H9 (cell line): ENCODE data around the gene CCT4. TPM values are rescaled to one million over a fixed set of nuclear protein-coding genes. Genes with fewer than 3 reads are reported as not detected.

Experiments used
- DNase-seq: peaks from one replicate; pipeline ENCODE4 v3.0.0-alpha.2; 2017
- H2AFZ ChIP-seq: one replicate; pipeline ENCODE4 v1.6.1; 2013; ENCODE audit warnings: mild to moderate bottlenecking, low read length, control low read depth, moderate library complexity
- H2AK5ac ChIP-seq: 2 replicates; pipeline ENCODE4 v1.6.1; 2013; ENCODE audit warnings: low read length, control low read depth, mixed read lengths; ENCODE audit not compliant: insufficient read length
- H2BK120ac ChIP-seq: one replicate; pipeline ENCODE4 v1.6.1; 2013; ENCODE audit warnings: low read depth, mild to moderate bottlenecking, low read length, control low read depth, inconsistent platforms; ENCODE audit not compliant: poor library complexity, severe bottlenecking
- H2BK12ac ChIP-seq: 2 replicates; pipeline ENCODE4 v1.6.1; 2013; ENCODE audit warnings: low read length, control low read depth, mixed read lengths, low read depth; ENCODE audit not compliant: insufficient read length
- H2BK15ac ChIP-seq: 2 replicates; pipeline ENCODE4 v1.6.1; 2013; ENCODE audit warnings: low read depth, low read length, control low read depth
- H2BK20ac ChIP-seq: one replicate; pipeline ENCODE4 v1.6.1; 2013; ENCODE audit warnings: low read depth, mild to moderate bottlenecking, low read length, control low read depth, inconsistent platforms; ENCODE audit not compliant: poor library complexity, severe bottlenecking
- H2BK5ac ChIP-seq: 2 replicates; pipeline ENCODE4 v1.6.1; 2013; ENCODE audit warnings: low read length, control low read depth, mixed read lengths; ENCODE audit not compliant: insufficient read length
- H3K14ac ChIP-seq: 2 replicates; pipeline ENCODE4 v1.6.1; 2013; ENCODE audit warnings: low read length, control low read depth; ENCODE audit not compliant: insufficient read depth
- H3K18ac ChIP-seq: 2 replicates; pipeline ENCODE4 v1.6.1; 2013; ENCODE audit warnings: low read depth, mild to moderate bottlenecking, mixed read lengths, low read length, control low read depth; ENCODE audit not compliant: insufficient read length
- H3K23ac ChIP-seq: 2 replicates; pipeline ENCODE4 v1.6.1; 2013; ENCODE audit warnings: low read length, control low read depth, mixed read lengths, low read depth; ENCODE audit not compliant: insufficient read length
- H3K23me2 ChIP-seq: 2 replicates; pipeline ENCODE4 v1.6.1; 2013; ENCODE audit warnings: low read depth, mild to moderate bottlenecking, mixed read lengths, low read length, control low read depth; ENCODE audit not compliant: insufficient read length, poor library complexity, severe bottlenecking
- H3K27ac ChIP-seq: 2 replicates; pipeline ENCODE4 v1.5.1; 2013; ENCODE audit warnings: low read length, control low read depth, mixed read lengths, low read depth; ENCODE audit not compliant: insufficient read length
- H3K27me3 ChIP-seq: 2 replicates; pipeline ENCODE4 v1.6.1; 2013; ENCODE audit warnings: low read length, control low read depth, inconsistent platforms; ENCODE audit not compliant: insufficient read depth
- H3K4ac ChIP-seq: 2 replicates; pipeline ENCODE4 v1.6.1; 2013; ENCODE audit warnings: low read depth, mild to moderate bottlenecking, control low read depth, inconsistent platforms, low read length, moderate library complexity
- H3K4me1 ChIP-seq: 2 replicates; pipeline ENCODE4 v1.6.1; 2013; ENCODE audit warnings: low read length, control low read depth, inconsistent platforms; ENCODE audit not compliant: insufficient read depth
- H3K4me2 ChIP-seq: 2 replicates; pipeline ENCODE4 v1.6.1; 2013; ENCODE audit warnings: low read length, control low read depth, mixed read lengths; ENCODE audit not compliant: insufficient read length, insufficient read depth
- H3K56ac ChIP-seq: 2 replicates; pipeline ENCODE4 v1.6.1; 2013; ENCODE audit warnings: low read depth, mild to moderate bottlenecking, mixed read lengths, low read length, control low read depth; ENCODE audit not compliant: insufficient read length
- H3K79me1 ChIP-seq: 2 replicates; pipeline ENCODE4 v1.6.1; 2013; ENCODE audit warnings: low read depth, mild to moderate bottlenecking, moderate library complexity, low read length, control low read depth, inconsistent platforms; ENCODE audit not compliant: insufficient read depth, poor library complexity, severe bottlenecking
- H3K79me2 ChIP-seq: 2 replicates; pipeline ENCODE4 v1.6.1; 2013; ENCODE audit warnings: low read length, control low read depth, inconsistent platforms; ENCODE audit not compliant: insufficient read depth
- H3K9ac ChIP-seq: 2 replicates; pipeline ENCODE4 v1.6.1; 2013; ENCODE audit warnings: low read length, control low read depth, mixed read lengths; ENCODE audit not compliant: insufficient read length; ENCODE audit errors: extremely low read depth
- H3K9me3 ChIP-seq: one replicate; pipeline ENCODE4 v1.6.1; 2013; ENCODE audit warnings: low read depth, low read length, inconsistent platforms; ENCODE audit not compliant: control insufficient read depth
- H3T11ph ChIP-seq: one replicate; pipeline ENCODE4 v1.6.1; 2013; ENCODE audit warnings: mild to moderate bottlenecking, low read length, control low read depth, inconsistent platforms
- H4K20me1 ChIP-seq: one replicate; pipeline ENCODE4 v1.6.1; 2013; ENCODE audit not compliant: control insufficient read depth, insufficient read length, insufficient read depth
- H4K5ac ChIP-seq: 2 replicates; pipeline ENCODE4 v1.6.1; 2013; ENCODE audit warnings: low read depth, mild to moderate bottlenecking, mixed read lengths, low read length, control low read depth; ENCODE audit not compliant: insufficient read length
- H4K8ac ChIP-seq: replicated peaks from 2 replicates; pipeline ENCODE4 v1.6.1; 2013; ENCODE audit warnings: low read length, control low read depth, mixed read lengths, low read depth; ENCODE audit not compliant: insufficient read length
- H4K91ac ChIP-seq: 2 replicates; pipeline ENCODE4 v1.6.1; 2013; ENCODE audit warnings: low read depth, mild to moderate bottlenecking, moderate library complexity, mixed read lengths, low read length, control low read depth; ENCODE audit not compliant: insufficient read length
- H3K27ac Mint-ChIP-seq, 3 experiments: 2 replicates in 2 of 3; 3 replicates in 1 of 3; pipeline ENCODE4 v1.8.0; 2020 to 2021; ENCODE audit warnings: mixed read lengths in 3 of 3, mild to moderate bottlenecking in 1 of 3, moderate library complexity in 1 of 3
- H3K27me3 Mint-ChIP-seq: 2 replicates; pipeline ENCODE4 v1.8.0; 2021; ENCODE audit warnings: low read depth, mild to moderate bottlenecking, moderate library complexity, mixed read lengths
- H3K36me3 Mint-ChIP-seq, 3 experiments: 2 replicates in 2 of 3; 3 replicates in 1 of 3; pipeline ENCODE4 v1.8.0; 2020 to 2021; ENCODE audit warnings: low read depth in 3 of 3, mixed read lengths in 3 of 3; ENCODE audit not compliant: insufficient read depth in 1 of 3
- H3K4me1 Mint-ChIP-seq, 2 experiments: 2 replicates each; pipeline ENCODE4 v1.8.0; 2020; ENCODE audit warnings: mixed read lengths in 2 of 2
- H3K4me3 Mint-ChIP-seq, 2 experiments: 2 replicates in 1 of 2; 3 replicates in 1 of 2; pipeline ENCODE4 v1.8.0; 2020 to 2021; ENCODE audit warnings: mild to moderate bottlenecking in 2 of 2, mixed read lengths in 2 of 2, moderate library complexity in 1 of 2
- H3K9me3 Mint-ChIP-seq, 2 experiments: 2 replicates in 1 of 2; 3 replicates in 1 of 2; pipeline ENCODE4 v1.8.0; 2020; ENCODE audit warnings: mild to moderate bottlenecking in 2 of 2, mixed read lengths in 2 of 2, moderate library complexity in 1 of 2
- CTCF ChIP-seq: fragments of 200-600 bp; sonication (generic); conservative IDR thresholded peaks from 3 replicates; pipeline ENCODE4 v1.8.0; 2021; ENCODE audit warnings: antibody characterized with exemption, mild to moderate bottlenecking
- WGBS: extraction: QIAGEN DNeasy Blood & Tissue Kit; methylation state at CpG from one replicate; pipeline ENCODE4 v1.1.7; 2013; ENCODE audit warnings: missing lambda C conversion rate, low lambda C conversion rate, mixed read lengths; ENCODE audit not compliant: insufficient read length; ENCODE audit errors: extremely low coverage; 5-methylcytosine and 5-hydroxymethylcytosine counted together
- total RNA-seq: library from RNA; stranded (reverse); gene quantifications from 2 replicates; pipeline ENCODE4 v1.2.1, GENCODE V29; 2021

CCT4 gene
- total RNA-seq, 1 experiment from 2014 or later: 360 TPM

- Histone ChIP-seq H2AFZ (no peak overlapping the region), H2BK12ac (no peak overlapping the region), H4K8ac (no peak overlapping the region), H3K23me2 (no peaks in the 10 kb centered on the region), H4K5ac (no peak overlapping the region), H3K18ac (no peak overlapping the region), H2BK15ac (no peak overlapping the region), H3K27me3 (no peaks in the 10 kb centered on the region), H4K91ac (no peak overlapping the region), H3K9ac (no peak overlapping the region), H2BK120ac (no peak overlapping the region), H3K4me1 (no peaks in the 10 kb centered on the region), H3K56ac (no peak overlapping the region), H3K4me2 (no peak overlapping the region), H3K14ac (no peak overlapping the region), H4K20me1 (no peaks in the 10 kb centered on the region), H2AK5ac (no peak overlapping the region), H3K27ac (no peak overlapping the region), H3T11ph (no peak overlapping the region), H3K23ac (no peak overlapping the region), H2BK5ac (no peak overlapping the region), H3K4ac (no peak overlapping the region), H3K79me2 (no peaks in the 10 kb centered on the region), H3K79me1 (no peaks in the 10 kb centered on the region), H3K9me3 (no peaks in the 10 kb centered on the region), H2BK20ac (no peak overlapping the region)
- H3K36me3 Mint-ChIP-seq: peaks cover 53 to 95% (median 86%) of the 10 kb centered on the region in 3 experiments; a peak in 6 of 7 replicates
- no peaks in the 10 kb centered on the region for H3K27me3 Mint-ChIP-seq
- no peak for TF ChIP-seq CTCF
- H3K4me1 Mint-ChIP-seq: no peaks in the 10 kb centered on the region
- H3K27ac Mint-ChIP-seq: no peak overlapping the region
- DNase-seq: no peak
- no peak overlapping the region for H3K4me3 Mint-ChIP-seq
- no CpG with 5 or more reads among the region's 4 CpGs for WGBS
- no peaks in the 10 kb centered on the region for H3K9me3 Mint-ChIP-seq
These were observed 10.7 kb downstream of the CCT4 start for GRCh38 chr2:61877571-61878245.
